ENCODE data around the gene HDAC10. TPM values are rescaled to one million over a fixed set of nuclear protein-coding genes. Genes with fewer than 3 reads are reported as not detected.

Gene HDAC10
- total RNA-seq, 1 experiment from 2014 or later: 4.2 TPM

GRCh38 chr22:50242406-50242949, 8.6 kb downstream of the HDAC10 start:
- no peak for DNase-seq (ENCODE audit: low read depth)

DNA sequence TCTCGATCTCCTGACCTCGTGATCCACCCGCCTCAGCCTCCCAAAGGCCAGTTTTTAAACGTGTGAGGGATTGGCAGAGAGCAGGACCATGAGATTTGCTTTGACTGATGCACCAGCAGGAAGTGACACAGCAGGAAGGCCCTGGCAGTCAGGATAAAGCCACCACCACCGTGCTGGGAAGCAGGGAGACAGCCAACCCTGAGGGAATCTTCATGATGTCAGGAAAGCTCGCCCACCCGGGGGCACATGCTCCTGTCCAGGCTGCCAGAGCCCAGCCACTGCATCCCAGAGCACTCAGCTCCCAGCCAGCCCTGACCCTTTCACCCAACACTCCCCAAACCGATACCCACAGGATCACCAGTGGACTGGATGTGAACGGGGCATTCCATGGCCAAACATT, 12.3 kb downstream of the HDAC10 start:
- DNase-seq (ENCODE audit: low read depth): no peak

DNA sequence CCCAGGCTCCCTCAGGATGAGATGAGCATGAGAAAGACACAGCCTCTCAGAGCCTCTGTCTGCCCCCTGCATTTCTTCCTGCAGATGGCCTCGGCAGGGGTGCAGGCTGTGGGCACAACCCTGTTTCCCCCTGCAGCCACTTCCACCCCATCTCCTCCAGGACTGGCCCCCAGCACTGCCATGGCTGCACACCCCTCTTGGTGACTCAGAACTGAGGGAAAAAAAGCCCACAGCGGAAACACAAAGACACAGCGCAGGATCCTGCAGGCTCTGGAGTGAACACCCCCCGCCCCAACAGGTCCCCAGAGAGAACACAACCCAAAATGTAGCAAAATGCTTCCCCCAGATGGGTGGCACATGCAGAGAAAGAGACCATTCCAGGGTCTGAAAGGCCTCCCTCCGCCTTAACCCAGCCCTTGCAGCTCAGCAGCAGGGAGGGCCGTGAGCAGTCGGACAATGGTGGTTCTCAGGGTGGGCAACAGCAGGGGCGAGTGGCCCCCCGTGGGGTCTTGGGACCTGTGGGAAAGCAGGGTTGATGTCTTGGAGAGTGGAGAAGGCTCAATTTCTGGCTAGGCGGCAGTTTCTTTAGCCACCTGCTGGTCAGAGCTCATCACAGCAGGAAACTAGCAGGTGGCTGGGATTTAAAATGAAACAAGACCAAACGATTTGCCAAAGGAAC, 14.2 kb downstream of the HDAC10 start:
- no peak for DNase-seq (ENCODE audit: low read depth)

GRCh38 chr22:50233223-50233622, 17.8 kb downstream of the HDAC10 start:
- no peak for DNase-seq (ENCODE audit: low read depth)

DNA sequence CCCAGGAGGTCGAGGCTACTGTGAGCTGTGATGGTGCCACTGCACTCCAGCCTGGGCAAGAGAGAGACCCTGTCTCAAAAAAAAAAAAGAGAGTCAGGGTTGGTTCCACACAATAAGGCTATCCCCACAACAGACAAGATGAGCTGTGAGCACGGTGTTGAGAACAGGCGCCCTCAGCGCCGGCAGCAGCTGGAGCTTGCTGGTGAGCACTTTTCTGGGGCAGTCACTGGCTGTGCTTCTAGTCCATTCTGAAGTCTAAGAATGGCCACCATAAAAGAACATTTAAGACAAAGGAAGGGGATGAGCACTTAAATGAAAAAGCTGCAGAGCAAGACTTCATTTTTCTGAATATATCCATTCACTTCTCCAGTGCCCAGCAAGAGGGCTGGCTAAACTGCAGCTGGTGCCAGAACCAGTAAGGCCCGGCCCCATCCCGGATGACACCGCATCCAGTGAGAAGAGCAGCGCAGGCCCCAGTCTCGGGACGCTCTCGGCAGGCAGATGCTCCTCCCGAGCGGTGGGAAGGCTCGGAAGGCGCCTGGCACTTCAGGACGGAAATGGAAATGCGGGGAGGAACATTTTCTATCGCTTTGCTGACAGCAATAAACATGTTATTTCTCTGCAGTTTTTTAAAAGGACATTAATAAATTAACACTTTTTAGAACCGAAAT, 18.4 kb downstream of the HDAC10 start:
- DNase-seq (ENCODE audit: low read depth): no peak

- DNase-seq (ENCODE audit: low read depth): no peak
Observed at GRCh38 chr22:50229370-50229769, 21.7 kb downstream of the HDAC10 start.

DNA sequence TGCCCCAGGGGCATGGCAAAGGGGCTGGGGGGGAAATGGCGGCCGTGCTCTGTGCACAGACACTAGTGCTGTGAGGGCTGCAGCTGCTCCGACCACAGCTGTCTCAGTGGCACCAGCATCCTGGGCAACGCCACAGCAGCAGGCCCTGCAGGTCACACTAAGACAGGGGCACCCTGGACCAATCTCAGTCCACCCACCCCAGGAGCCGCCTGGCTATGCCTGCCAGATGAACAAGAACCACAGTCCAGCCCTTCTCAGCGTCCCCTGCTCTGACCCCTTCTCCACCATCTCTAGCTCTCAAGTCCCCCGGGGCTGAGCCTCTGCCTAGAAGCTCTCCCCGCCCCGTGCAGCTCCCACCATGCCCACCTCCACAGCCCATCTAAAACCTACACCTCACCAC, 22.7 kb downstream of the HDAC10 start:
- no peak for DNase-seq (ENCODE audit: low read depth)

DNA sequence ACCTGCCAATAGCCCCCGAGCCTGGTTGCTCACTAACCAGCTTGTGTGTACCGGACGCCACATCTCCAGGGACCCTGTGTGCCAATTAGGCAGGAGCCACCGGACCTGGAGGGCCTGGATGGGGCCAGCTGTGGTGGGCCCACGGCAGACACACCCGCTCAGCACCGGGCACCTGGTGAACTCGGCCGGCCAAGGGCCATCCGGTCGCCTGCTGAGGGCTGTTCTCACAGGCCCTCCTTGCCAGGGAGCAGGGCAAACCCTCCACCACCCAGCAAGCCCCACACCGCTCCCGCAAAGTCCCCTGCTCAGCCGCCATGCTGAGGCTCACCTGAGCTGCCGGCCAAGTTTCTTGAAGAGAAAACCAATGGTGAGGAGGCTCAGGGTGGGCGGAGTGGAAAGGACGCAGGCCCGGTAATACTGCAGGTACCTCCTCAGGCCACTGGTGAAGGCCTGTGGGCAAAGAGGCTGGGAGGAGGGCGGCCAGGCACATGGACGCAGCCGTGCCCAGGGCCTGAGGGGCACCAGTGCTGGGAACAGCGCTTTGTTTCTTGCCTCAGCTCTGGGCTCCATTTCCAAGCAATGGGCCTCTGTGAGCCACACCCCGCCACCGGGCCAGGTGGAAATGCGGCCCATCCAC, 23.4 kb downstream of the HDAC10 start:
- DNase-seq (ENCODE audit: low read depth): no peak

- no peak for DNase-seq (ENCODE audit: low read depth)
Observed at GRCh38 chr22:50226875-50227165, 24.2 kb downstream of the HDAC10 start.

DNA sequence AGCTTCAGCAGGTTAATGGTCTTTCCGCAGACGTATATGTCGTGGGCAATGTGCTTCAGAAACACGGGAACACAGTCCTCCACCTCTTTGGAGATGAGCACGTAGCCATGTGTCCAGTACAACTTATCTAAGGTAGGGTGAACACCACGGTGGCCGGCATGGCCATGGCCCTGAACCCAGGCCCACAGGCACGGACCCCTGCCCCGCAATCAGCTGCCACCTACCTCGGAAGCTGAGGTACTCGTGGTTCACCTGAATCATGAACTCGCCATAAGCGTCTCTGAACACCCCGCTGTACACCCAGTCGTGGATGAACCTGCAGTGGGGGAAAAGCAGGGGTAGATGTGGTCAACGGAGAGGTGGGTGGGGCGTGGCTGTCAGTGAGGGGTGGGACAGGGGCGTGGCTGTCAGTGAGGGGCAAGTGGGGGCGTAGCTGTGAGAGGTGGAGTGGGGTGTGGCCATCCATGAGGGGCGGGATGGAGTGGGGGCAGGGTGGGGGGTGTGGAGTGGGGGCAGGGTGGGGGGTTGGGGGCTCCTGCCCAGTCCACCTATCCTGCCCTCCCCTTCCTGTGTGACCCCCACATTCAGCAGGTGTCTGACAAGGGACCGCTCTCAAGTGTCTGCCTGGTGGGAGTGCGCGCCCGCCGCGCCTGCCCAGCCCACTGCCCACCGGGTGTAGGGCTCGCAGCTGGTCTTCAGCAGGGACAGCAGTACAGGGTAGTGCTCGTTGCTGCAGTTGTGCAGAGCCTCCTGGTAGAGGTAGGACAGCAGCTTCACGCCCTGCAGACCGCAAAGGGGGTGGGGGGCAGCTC, 24.8 kb downstream of the HDAC10 start:
- no peak for DNase-seq (ENCODE audit: low read depth)

DNA sequence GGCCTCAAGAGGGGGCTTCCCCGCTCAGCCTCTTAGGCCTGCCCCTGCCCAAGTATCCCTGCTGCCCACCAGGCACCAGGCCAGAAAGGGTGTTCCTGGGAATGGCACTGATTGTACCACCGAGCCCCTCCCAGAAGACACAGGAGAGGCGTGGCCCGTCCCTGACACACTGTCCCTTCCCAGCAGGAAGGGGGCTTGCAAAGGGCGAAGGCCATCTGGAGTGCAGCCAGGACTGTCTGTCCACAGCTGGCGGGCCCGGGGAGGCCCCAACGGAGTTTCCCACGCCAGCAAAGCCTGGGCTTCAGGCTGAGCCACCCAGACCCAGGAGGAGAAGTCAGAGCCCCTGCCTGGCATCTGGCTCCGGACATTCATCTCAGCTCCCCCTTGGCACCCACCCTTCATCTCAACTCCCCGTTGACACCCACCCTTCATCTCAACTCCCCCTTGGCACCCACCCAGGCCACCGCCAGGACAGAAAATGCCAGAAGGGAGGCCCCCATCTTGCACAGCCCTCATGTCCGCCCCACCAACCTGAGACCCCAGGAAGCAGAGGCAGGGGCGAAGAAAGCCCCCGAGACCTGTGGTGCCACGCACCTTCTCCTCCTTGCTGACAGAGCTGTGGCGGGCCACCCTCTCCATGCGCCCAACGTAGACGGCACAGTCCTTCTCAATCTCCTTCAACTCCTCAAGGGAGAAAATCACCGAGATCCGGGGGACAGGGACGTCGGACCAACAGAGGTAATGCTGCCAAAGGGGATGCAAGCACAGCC, 25.7 kb downstream of the HDAC10 start:
- DNase-seq (ENCODE audit: low read depth): no peak

DNA sequence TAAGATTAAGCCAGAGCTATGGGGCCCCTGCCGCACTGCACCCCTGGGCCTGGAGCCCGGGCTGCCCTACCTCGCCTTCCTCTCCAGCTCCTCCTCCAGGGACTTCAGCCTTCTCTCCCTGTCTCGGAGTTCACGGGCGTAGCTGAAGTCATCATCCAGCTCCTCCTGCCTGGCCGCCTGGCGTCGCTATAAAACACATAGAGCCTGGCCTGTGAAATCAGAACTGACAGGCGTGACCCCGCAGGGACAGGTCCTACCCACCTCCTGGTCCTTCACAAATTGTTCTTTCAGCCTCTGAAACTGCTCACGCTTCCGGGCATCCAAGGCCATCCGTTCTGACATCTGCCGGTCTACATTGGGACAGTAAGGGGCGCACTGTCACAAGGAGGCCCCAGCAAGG, 27.0 kb downstream of the HDAC10 start:
- DNase-seq (ENCODE audit: low read depth): no peak

DNA sequence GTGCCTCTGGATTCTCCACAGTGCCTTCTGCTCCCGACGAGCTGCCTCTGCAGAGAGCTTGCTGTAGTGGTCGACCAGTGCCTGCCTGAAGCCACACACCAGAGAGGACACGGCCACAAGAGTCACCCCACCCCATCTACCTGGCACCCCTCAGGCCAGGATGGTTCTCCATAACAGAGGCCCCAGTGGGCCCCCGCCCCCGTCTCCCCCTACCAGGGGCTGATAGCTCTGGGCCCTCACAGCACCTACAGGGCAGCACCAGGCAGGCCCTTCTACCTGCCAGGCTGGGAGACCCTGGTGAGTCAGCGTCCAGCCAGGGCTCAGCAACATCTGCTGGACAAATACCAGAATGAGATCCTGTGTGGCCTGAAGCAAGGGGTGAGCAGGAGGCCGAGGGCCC, 28.6 kb downstream of the HDAC10 start:
- no peak for DNase-seq (ENCODE audit: low read depth)

DNA sequence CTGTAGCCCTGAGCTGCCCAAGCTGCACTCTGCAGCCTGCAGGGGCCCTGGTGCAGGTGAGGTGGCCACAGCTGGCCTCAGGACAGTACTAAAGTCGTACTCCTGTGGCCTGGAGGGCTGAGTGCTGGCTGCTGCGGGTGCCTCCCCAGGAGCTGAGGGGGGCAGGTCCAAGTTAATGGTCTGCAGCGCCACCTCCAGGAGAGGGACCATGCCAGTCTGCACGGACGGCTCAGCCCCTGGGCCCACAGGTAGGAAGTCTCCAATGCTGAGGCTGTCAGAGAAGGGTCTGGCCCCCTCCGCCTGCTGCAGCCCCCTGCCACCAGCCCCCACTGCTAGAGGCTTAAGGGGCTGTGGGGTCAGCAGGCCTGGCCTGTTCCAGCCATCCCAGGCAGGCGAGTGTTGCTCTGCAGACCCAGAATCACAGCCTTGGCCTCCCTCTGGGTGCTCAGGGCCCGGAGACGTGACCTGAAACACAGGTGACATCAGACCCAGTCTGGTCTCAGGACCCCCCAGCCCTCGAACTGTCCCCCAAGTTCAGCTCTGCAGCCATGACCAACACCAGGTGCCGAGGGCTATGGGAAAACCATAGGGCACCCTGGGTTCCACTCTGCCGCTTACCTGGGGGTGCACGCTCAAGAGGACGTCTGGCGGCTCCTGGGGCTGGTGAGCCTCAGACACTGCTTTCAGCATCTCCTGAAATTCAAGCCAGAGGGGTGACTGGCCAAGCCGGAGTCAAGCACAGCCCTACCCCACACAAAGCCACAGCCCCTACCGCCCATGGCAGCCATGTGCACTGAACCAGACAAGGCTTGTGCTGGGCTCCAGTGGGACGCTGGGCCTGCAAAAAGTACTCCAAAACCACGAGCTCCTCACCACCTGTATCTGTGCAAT, 29.4 kb downstream of the HDAC10 start:
- no peak for DNase-seq (ENCODE audit: low read depth)

DNA sequence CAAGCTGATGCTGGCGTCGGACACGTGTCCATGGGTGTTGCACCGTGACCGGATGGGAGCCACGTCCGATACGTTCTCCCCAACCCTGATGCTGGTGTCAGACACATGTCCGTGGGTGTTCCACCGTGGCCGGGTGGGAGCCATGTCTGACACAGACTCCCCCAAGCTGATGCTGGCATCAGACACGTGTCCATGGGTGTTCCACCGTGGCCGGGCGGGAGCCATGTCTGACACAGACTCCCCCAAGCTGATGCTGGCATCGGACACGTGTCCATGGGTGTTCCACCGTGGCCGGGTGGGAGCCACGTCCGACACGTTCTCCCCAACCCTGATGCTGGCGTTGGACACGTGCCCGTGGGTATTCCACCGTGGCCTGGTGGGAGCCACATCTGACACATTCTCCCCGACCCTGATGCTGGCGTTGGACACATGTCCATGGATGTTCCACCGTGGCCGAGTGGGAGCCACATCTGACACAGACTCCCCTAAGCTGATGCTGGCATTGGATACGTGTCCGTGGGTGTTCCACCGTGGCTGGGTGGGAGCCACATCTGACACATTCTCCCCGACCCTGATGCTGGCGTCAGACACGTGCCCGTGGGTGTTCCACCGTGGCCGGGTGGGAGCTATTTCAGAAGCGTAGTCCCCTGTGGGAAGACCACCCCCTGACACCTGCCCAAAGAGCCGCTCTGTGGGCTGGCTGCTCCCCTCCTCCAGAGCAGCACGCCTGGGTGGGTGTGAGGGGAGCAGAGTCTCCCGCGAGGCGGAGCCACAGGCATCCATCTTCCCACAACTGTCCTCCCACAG, 30.3 kb downstream of the HDAC10 start:
- no peak for DNase-seq (ENCODE audit: low read depth)

DNA sequence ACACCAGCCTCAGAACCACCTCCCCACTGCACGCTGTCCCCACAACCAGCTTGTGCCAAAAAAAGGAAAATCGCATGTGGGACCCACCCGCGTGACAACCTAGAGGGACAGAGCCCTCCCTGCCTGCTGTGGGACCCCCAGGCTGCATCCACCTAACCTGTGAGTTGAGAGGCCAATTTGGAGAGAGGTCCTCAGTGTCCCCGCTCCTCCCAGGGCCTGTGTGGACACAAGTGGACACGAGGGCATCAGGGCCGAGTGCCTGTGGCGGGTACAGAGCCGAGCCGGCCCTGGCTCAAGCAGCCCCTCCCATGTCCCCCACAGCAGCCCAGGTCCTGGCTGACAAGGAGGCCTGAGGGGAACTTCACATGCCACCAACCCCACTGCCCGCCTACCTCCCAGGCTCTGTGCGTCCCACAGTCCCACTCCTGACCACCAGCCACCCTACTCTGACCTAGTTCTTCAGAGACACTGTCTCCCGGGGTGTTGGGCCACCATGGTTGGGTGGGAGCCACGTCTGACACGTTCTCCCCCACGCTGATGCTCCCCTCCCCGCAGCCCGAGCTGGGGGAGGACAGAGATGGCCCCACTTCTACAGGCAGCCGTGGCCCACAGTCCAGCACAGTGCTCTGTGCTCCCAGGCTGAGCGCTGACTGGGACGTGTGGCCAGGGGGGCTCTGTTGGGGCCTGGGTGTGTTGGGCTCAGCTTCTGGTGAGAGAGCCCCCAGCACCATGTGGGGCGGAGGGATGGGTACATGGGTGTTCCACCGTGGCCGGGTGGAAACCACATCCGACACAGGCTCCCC, 31.1 kb downstream of the HDAC10 start:
- DNase-seq (ENCODE audit: low read depth): no peak

DNA sequence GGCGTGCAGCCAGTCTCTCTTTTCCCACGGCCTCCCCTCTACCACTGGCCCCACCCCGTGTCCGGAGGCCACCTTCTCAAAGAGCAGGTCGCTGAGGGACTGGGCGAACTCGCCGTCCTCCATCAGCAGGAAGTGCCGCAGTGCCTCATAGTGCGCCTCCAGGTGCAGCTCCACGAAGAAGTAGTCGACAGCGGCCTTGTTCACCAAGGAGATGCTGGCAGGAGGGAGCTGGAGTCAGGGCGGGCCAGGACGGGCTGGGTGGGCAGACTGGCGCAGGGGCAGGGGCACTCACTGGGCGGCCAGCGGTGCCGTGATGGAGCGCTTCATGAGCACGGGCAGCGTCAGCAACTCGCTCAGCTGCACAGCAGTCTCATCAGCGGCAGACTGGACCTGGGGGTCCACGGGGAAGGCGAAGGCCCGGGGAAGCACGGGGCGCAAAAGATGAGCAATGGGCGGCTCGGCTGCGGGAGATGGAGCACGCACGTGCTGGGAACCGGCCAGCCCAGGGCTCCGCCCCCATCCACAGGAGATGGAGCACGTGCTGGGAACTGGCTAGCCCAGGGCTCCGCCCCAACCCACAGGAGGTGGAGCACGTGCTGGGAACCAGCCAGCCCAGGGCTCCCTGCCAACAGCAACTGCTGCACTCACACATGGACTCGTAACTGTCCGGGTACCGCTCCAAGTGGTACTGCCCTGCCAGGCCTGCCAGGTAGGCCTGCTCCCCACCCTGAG, 31.9 kb downstream of the HDAC10 start:
- peak; percentile 45 for DNase-seq (ENCODE audit: low read depth)
